ENCODE measurements around the gene LCE5A. TPM values are rescaled to one million over a fixed set of nuclear protein-coding genes. Genes with fewer than 3 reads are reported as not detected.

The LCE5A gene
- total RNA-seq, result not detected in 2 replicates

GRCh38 chr1:152510503-152510902 is at the start of gene LCE5A:
Gene LCE5A (plus strand): TSS chr1:152510803. CDS start chr1:152511535, 732 bp downstream.

Other genes starting within 250 kb of the LCE5A start
- not detected in 2 replicates for gene FLG, start 185.6 kb upstream of the LCE5A start, total RNA-seq
- gene FLG2, start 150.8 kb upstream of the LCE5A start, total RNA-seq, result not detected in 2 replicates
- not detected in 2 replicates for gene CRNN, start 96.5 kb upstream of the LCE5A start, total RNA-seq
- gene CRCT1, start 3.7 kb downstream of the LCE5A start, total RNA-seq, result not detected in 2 replicates
- gene LCE3E, start 56.0 kb downstream of the LCE5A start, total RNA-seq, result not detected in 2 replicates
- not detected in 2 replicates for gene LCE3D, start 69.7 kb downstream of the LCE5A start, total RNA-seq
- not detected in 2 replicates for gene LCE3C, start 89.4 kb downstream of the LCE5A start, total RNA-seq
- gene LCE3B, start 103.0 kb downstream of the LCE5A start, total RNA-seq, result not detected in 2 replicates
- gene LCE3A, start 112.3 kb downstream of the LCE5A start, total RNA-seq, result not detected in 2 replicates
- not detected in 2 replicates for gene LCE2D, start 152.6 kb downstream of the LCE5A start, total RNA-seq
- gene LCE2C, start 164.5 kb downstream of the LCE5A start, total RNA-seq, result not detected in 2 replicates
- gene LCE2B, start 175.3 kb downstream of the LCE5A start, total RNA-seq, result not detected in 2 replicates
- gene LCE2A, start 187.5 kb downstream of the LCE5A start, total RNA-seq, result not detected in 2 replicates
- gene LCE4A, start 197.4 kb downstream of the LCE5A start, total RNA-seq, result not detected in 2 replicates
- not detected in 2 replicates for gene KPRP, start 247.2 kb downstream of the LCE5A start, total RNA-seq